MM.1S (cell line): ENCODE measurements around the gene PSME2.

Source experiments
- EZH2 ChIP-seq: fragments of 300-600 bp; sonication (generic); optimal IDR thresholded peaks from 2 replicates; pipeline ENCODE3; 2017; ENCODE audit warnings: low read depth, mild to moderate bottlenecking, antibody characterized with exemption, low read length, mixed read lengths
- EZH2phosphoT487 ChIP-seq: fragments of 300-600 bp; sonication (generic); IDR thresholded peaks from 2 replicates; pipeline ENCODE4 v1.6.1; 2018; ENCODE audit warnings: antibody characterized with exemption, low read length
- TF ChIP-seq, protein P1 (sequence below): fragments of 300-600 bp; sonication (generic); IDR thresholded peaks from 2 replicates; pipeline ENCODE4 v1.5.1; 2016; ENCODE audit warnings: antibody characterized with exemption, low read length, mixed read lengths

- TF ChIP-seq, protein P1, sequence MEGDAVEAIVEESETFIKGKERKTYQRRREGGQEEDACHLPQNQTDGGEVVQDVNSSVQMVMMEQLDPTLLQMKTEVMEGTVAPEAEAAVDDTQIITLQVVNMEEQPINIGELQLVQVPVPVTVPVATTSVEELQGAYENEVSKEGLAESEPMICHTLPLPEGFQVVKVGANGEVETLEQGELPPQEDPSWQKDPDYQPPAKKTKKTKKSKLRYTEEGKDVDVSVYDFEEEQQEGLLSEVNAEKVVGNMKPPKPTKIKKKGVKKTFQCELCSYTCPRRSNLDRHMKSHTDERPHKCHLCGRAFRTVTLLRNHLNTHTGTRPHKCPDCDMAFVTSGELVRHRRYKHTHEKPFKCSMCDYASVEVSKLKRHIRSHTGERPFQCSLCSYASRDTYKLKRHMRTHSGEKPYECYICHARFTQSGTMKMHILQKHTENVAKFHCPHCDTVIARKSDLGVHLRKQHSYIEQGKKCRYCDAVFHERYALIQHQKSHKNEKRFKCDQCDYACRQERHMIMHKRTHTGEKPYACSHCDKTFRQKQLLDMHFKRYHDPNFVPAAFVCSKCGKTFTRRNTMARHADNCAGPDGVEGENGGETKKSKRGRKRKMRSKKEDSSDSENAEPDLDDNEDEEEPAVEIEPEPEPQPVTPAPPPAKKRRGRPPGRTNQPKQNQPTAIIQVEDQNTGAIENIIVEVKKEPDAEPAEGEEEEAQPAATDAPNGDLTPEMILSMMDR = no peak
- TF ChIP-seq EZH2 (no peak), EZH2phosphoT487 (no peak)
These were observed 14.1 kb upstream of the PSME2 start for GRCh38 chr14:24160499-24160849.
